ENCODE results near the gene EPHA3. TPM values are rescaled to one million over a fixed set of nuclear protein-coding genes. Genes with fewer than 3 reads are reported as not detected.

EPHA3 gene
- total RNA-seq, 1 donor, result 10.9 TPM

GRCh38 chr3:89216016-89216739, 108.8 kb downstream of the EPHA3 start:
- Histone ChIP-seq H3K36me3 (ENCODE audit: insufficient read depth, low read length) (no peaks in the 10 kb centered on the region), H4K20me1 (ENCODE audit: insufficient read depth, low read length) (no peaks in the 10 kb centered on the region), H3K4me2 (ENCODE audit: insufficient read depth, low read length) (peak overlapping the region; percentile 41), H3K4me3 (ENCODE audit: insufficient read depth, low read length) (no peak overlapping the region), H3K9me3 (ENCODE audit: low read depth, low read length) (no peaks in the 10 kb centered on the region), H3K4me1 (ENCODE audit: insufficient read depth, low read length) (no peaks in the 10 kb centered on the region), H3K27ac (ENCODE audit: low read depth, low read length) (no peak overlapping the region), H2AFZ (ENCODE audit: low read length) (peak overlapping the region; percentile 70), H3K27me3 (ENCODE audit: insufficient read depth, low read length) (no peaks in the 10 kb centered on the region), H3K79me2 (ENCODE audit: insufficient read depth, low read length) (no peaks in the 10 kb centered on the region)
- DNase-seq (ENCODE audit: insufficient read length, low spot score, missing footprints), result peak; percentile 65
- no peak for TF ChIP-seq CTCF (IDR thresholded peaks at IDR 0.05; ENCODE audit: extremely low read depth, low read depth, low read length)

GRCh38 chr3:89217148-89217685, 109.8 kb downstream of the EPHA3 start:
- peak; percentile 8 for DNase-seq (ENCODE audit: insufficient read length, low spot score, missing footprints)
- no peak for TF ChIP-seq CTCF (IDR thresholded peaks at IDR 0.05; ENCODE audit: extremely low read depth, low read depth, low read length)
- peak overlapping the region; percentile 41 for H3K4me2 ChIP-seq (ENCODE audit: insufficient read depth, low read length)
- H3K4me1 ChIP-seq (ENCODE audit: insufficient read depth, low read length), result no peaks in the 10 kb centered on the region
- H3K27ac ChIP-seq (ENCODE audit: low read depth, low read length), result no peak overlapping the region
- H3K79me2 ChIP-seq (ENCODE audit: insufficient read depth, low read length), result no peaks in the 10 kb centered on the region
- peak overlapping the region; percentile 23 for H3K4me3 ChIP-seq (ENCODE audit: insufficient read depth, low read length)
- H4K20me1 ChIP-seq (ENCODE audit: insufficient read depth, low read length), result no peaks in the 10 kb centered on the region
- H2AFZ ChIP-seq (ENCODE audit: low read length), result peak overlapping the region; percentile 70
- H3K27me3 ChIP-seq (ENCODE audit: insufficient read depth, low read length), result no peaks in the 10 kb centered on the region
- H3K36me3 ChIP-seq (ENCODE audit: insufficient read depth, low read length), result no peaks in the 10 kb centered on the region
- no peaks in the 10 kb centered on the region for H3K9me3 ChIP-seq (ENCODE audit: low read depth, low read length)

GRCh38 chr3:89221924-89222323, 114.5 kb downstream of the EPHA3 start:
- Histone ChIP-seq H3K4me1 (ENCODE audit: insufficient read depth, low read length) (peaks cover 1% of the 10 kb centered on the region), H3K9me3 (ENCODE audit: low read depth, low read length) (no peaks in the 10 kb centered on the region), H3K4me3 (ENCODE audit: insufficient read depth, low read length) (no peak overlapping the region), H4K20me1 (ENCODE audit: insufficient read depth, low read length) (no peaks in the 10 kb centered on the region), H3K36me3 (ENCODE audit: insufficient read depth, low read length) (no peaks in the 10 kb centered on the region), H3K27ac (ENCODE audit: low read depth, low read length) (no peak overlapping the region), H3K4me2 (ENCODE audit: insufficient read depth, low read length) (no peak overlapping the region), H3K79me2 (ENCODE audit: insufficient read depth, low read length) (no peaks in the 10 kb centered on the region), H2AFZ (ENCODE audit: low read length) (no peak overlapping the region), H3K27me3 (ENCODE audit: insufficient read depth, low read length) (no peaks in the 10 kb centered on the region)
- no peak for DNase-seq (ENCODE audit: insufficient read length, low spot score, missing footprints)
- TF ChIP-seq CTCF (IDR thresholded peaks at IDR 0.05; ENCODE audit: extremely low read depth, low read depth, low read length), result no peak

GRCh38 chr3:89223188-89223587, 115.8 kb downstream of the EPHA3 start:
- Histone ChIP-seq H4K20me1 (ENCODE audit: insufficient read depth, low read length) (no peaks in the 10 kb centered on the region), H3K4me2 (ENCODE audit: insufficient read depth, low read length) (no peak overlapping the region), H3K27me3 (ENCODE audit: insufficient read depth, low read length) (no peaks in the 10 kb centered on the region), H2AFZ (ENCODE audit: low read length) (no peak overlapping the region), H3K27ac (ENCODE audit: low read depth, low read length) (no peak overlapping the region), H3K9me3 (ENCODE audit: low read depth, low read length) (no peaks in the 10 kb centered on the region), H3K79me2 (ENCODE audit: insufficient read depth, low read length) (no peaks in the 10 kb centered on the region), H3K4me3 (ENCODE audit: insufficient read depth, low read length) (no peak overlapping the region), H3K36me3 (ENCODE audit: insufficient read depth, low read length) (no peaks in the 10 kb centered on the region), H3K4me1 (ENCODE audit: insufficient read depth, low read length) (peaks cover 12% of the 10 kb centered on the region)
- peak; percentile 13 for DNase-seq (ENCODE audit: insufficient read length, low spot score, missing footprints)
- TF ChIP-seq CTCF (IDR thresholded peaks at IDR 0.05; ENCODE audit: extremely low read depth, low read depth, low read length), result no peak

Measured in osteoblast (primary cell).